ENCODE results near the gene UBAC1.

DNA sequence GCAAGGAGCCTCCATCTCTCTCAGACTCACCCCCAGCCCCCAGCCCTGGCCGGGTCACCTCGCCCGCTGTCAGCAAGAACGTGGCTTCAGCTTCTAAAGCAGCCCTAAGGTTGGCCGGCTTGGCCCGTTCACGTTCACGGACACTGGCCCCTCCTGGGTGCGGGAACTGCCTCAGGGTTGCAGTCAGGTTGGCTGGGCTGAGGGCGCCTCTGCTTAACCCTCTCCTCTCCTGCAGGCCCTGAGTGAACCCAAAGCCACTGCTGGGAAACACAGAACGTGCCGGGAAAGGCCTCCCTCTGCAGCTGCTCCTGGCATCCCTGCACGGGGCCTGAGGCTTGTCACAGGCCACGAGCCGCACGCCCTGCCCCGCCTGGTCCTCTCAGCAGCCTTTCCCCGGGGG lies 40.1 kb upstream of the UBAC1 start:
- TF ChIP-seq POLR2A (IDR thresholded peaks at IDR 0.05) (no peak), EP300 (IDR thresholded peaks at IDR 0.05) (no peak)
- TF ChIP-seq, protein P1, sequence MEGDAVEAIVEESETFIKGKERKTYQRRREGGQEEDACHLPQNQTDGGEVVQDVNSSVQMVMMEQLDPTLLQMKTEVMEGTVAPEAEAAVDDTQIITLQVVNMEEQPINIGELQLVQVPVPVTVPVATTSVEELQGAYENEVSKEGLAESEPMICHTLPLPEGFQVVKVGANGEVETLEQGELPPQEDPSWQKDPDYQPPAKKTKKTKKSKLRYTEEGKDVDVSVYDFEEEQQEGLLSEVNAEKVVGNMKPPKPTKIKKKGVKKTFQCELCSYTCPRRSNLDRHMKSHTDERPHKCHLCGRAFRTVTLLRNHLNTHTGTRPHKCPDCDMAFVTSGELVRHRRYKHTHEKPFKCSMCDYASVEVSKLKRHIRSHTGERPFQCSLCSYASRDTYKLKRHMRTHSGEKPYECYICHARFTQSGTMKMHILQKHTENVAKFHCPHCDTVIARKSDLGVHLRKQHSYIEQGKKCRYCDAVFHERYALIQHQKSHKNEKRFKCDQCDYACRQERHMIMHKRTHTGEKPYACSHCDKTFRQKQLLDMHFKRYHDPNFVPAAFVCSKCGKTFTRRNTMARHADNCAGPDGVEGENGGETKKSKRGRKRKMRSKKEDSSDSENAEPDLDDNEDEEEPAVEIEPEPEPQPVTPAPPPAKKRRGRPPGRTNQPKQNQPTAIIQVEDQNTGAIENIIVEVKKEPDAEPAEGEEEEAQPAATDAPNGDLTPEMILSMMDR (IDR thresholded peaks at IDR 0.05), result no peak
